ENCODE results near the gene PMF1. TPM values are rescaled to one million over a fixed set of nuclear protein-coding genes. Genes with fewer than 3 reads are reported as not detected.

Gene PMF1
- total RNA-seq, 1 donor = 34.0 TPM

DNA sequence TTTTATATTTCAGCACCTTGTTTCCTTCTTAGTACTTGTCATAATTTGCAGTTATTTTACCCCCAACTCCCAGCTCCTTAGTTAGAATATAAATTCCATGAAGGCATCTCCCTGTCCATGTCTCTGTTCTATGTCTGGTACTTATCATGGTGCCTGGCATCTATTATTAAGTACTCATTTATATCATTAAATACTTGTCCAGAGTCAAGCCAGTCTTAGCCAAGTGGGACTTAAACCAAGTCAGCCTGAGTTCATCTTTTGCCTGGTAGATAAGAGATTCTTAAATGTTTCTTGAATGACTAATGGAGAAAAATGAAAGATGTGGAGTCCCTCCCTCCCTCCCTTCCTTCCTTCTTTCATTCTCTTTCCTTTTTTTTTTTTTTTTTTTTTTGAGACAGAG is 9.5 kb upstream of the PMF1 start:
- Histone ChIP-seq H3K9me3 (ENCODE audit: low read depth, low read length) (no peaks in the 10 kb centered on the region), H3K4me3 (ENCODE audit: insufficient read depth, low read length) (no peak overlapping the region), H3K4me2 (ENCODE audit: insufficient read depth, low read length) (no peak overlapping the region), H3K4me1 (ENCODE audit: insufficient read depth, low read length) (peaks cover 8% of the 10 kb centered on the region), H3K36me3 (ENCODE audit: insufficient read depth, low read length) (peaks cover 41% of the 10 kb centered on the region), H2AFZ (ENCODE audit: low read length) (no peak overlapping the region), H3K79me2 (ENCODE audit: insufficient read depth, low read length) (peaks cover 62% of the 10 kb centered on the region), H3K27me3 (ENCODE audit: insufficient read depth, low read length) (no peaks in the 10 kb centered on the region), H3K27ac (ENCODE audit: low read depth, low read length) (no peak overlapping the region), H4K20me1 (ENCODE audit: insufficient read depth, low read length) (peaks cover 17% of the 10 kb centered on the region)
- no peak for DNase-seq (ENCODE audit: insufficient read length, low spot score, missing footprints)
- no peak for TF ChIP-seq CTCF (IDR thresholded peaks at IDR 0.05; ENCODE audit: extremely low read depth, low read depth, low read length)

- H2AFZ ChIP-seq (ENCODE audit: low read length) = no peak overlapping the region
- no peak overlapping the region for H3K4me2 ChIP-seq (ENCODE audit: insufficient read depth, low read length)
- H3K4me1 ChIP-seq (ENCODE audit: insufficient read depth, low read length) = peaks cover 8% of the 10 kb centered on the region
- peaks cover 4% of the 10 kb centered on the region for H4K20me1 ChIP-seq (ENCODE audit: insufficient read depth, low read length)
- H3K27ac ChIP-seq (ENCODE audit: low read depth, low read length) = no peak overlapping the region
- peaks cover 52% of the 10 kb centered on the region for H3K79me2 ChIP-seq (ENCODE audit: insufficient read depth, low read length)
- no peak for DNase-seq (ENCODE audit: insufficient read length, low spot score, missing footprints)
- no peak overlapping the region for H3K4me3 ChIP-seq (ENCODE audit: insufficient read depth, low read length)
- TF ChIP-seq CTCF (IDR thresholded peaks at IDR 0.05; ENCODE audit: extremely low read depth, low read depth, low read length) = no peak
- H3K36me3 ChIP-seq (ENCODE audit: insufficient read depth, low read length) = peaks cover 45% of the 10 kb centered on the region
- H3K27me3 ChIP-seq (ENCODE audit: insufficient read depth, low read length) = no peaks in the 10 kb centered on the region
- no peaks in the 10 kb centered on the region for H3K9me3 ChIP-seq (ENCODE audit: low read depth, low read length)
Measured at GRCh38 chr1:156204686-156205085, 8.1 kb upstream of the PMF1 start.

- H3K27me3 ChIP-seq (ENCODE audit: insufficient read depth, low read length) = no peaks in the 10 kb centered on the region
- H3K4me1 ChIP-seq (ENCODE audit: insufficient read depth, low read length) = peaks cover 9% of the 10 kb centered on the region
- DNase-seq (ENCODE audit: insufficient read length, low spot score, missing footprints) = no peak
- no peak overlapping the region for H2AFZ ChIP-seq (ENCODE audit: low read length)
- no peak overlapping the region for H3K27ac ChIP-seq (ENCODE audit: low read depth, low read length)
- TF ChIP-seq CTCF (IDR thresholded peaks at IDR 0.05; ENCODE audit: extremely low read depth, low read depth, low read length) = no peak
- H3K79me2 ChIP-seq (ENCODE audit: insufficient read depth, low read length) = peaks cover 27% of the 10 kb centered on the region
- peaks cover 32% of the 10 kb centered on the region for H3K36me3 ChIP-seq (ENCODE audit: insufficient read depth, low read length)
- H4K20me1 ChIP-seq (ENCODE audit: insufficient read depth, low read length) = no peaks in the 10 kb centered on the region
- no peak overlapping the region for H3K4me2 ChIP-seq (ENCODE audit: insufficient read depth, low read length)
- no peak overlapping the region for H3K4me3 ChIP-seq (ENCODE audit: insufficient read depth, low read length)
- no peaks in the 10 kb centered on the region for H3K9me3 ChIP-seq (ENCODE audit: low read depth, low read length)
Measured at GRCh38 chr1:156211243-156211642, 1.6 kb upstream of the PMF1 start.

DNA sequence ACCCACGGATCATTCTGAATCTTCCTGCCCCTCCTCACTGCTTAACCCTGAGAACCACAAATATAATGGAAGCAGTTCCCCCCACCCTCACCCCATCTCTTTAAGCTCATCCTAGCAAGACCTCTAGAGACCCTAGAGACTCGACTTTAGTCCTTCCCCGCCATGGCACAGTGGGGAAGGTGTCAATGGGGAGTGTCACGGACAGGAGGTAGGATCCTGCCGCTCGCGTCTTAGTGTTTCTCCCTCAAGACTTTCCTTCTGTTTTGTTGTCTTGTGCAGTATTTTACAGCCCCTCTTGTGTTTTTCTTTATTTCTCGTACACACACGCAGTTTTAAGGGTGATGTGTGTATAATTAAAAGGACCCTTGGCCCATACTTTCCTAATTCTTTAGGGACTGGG is 677 bp upstream of the PMF1 start:
- peak overlapping the region; percentile 100 for H3K27ac ChIP-seq (ENCODE audit: low read depth, low read length)
- H3K27me3 ChIP-seq (ENCODE audit: insufficient read depth, low read length) = no peaks in the 10 kb centered on the region
- no peaks in the 10 kb centered on the region for H3K9me3 ChIP-seq (ENCODE audit: low read depth, low read length)
- H3K36me3 ChIP-seq (ENCODE audit: insufficient read depth, low read length) = peaks cover 27% of the 10 kb centered on the region
- H4K20me1 ChIP-seq (ENCODE audit: insufficient read depth, low read length) = no peaks in the 10 kb centered on the region
- H3K4me2 ChIP-seq (ENCODE audit: insufficient read depth, low read length) = peak overlapping the region; percentile 86
- no peak for DNase-seq (ENCODE audit: insufficient read length, low spot score, missing footprints)
- H2AFZ ChIP-seq (ENCODE audit: low read length) = peak overlapping the region; percentile 66
- H3K4me3 ChIP-seq (ENCODE audit: insufficient read depth, low read length) = peak overlapping the region; percentile 92
- peaks cover 23% of the 10 kb centered on the region for H3K79me2 ChIP-seq (ENCODE audit: insufficient read depth, low read length)
- peaks cover 9% of the 10 kb centered on the region for H3K4me1 ChIP-seq (ENCODE audit: insufficient read depth, low read length)
- TF ChIP-seq CTCF (IDR thresholded peaks at IDR 0.05; ENCODE audit: extremely low read depth, low read depth, low read length) = no peak

All from osteoblast (primary cell).